WI38 (cell line): ENCODE results near the gene CT47A7.
"Not testable (repeated sequence)": the region's sequence is repeated elsewhere in the genome, so short reads cannot be mapped to it uniquely, and the experiment has no call there.

Experiments
- H3K4me3 ChIP-seq: 2 replicates; pipeline ENCODE4 v1.5.1; 2011; ENCODE audit warnings: low read depth, mild to moderate bottlenecking, control low read depth, low read length
- CTCF ChIP-seq: IDR thresholded peaks from 2 replicates; pipeline ENCODE4 v1.5.1; 2012; ENCODE audit warnings: low read depth, mild to moderate bottlenecking, control low read depth, low read length

CT47A7 gene

DNA sequence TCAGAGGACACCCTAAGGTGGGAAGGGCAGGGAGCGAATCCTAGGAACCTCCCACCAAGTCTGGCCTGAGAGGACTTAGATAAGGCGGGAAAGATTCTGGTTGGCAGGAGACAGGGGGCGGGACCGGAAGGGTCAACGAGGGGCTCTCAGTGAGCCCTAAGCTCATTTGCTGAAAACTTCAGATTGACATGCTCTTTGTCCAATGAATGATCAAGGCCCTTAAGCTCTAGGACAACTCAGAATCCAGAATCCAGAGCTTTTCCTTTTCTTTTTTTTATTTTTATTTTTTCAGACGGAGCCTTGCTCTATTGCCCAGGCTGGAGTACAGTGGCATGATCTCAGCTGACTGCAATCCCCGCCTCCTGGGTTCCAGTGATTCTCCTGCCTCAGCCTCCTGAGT is at the start of gene CT47A7:
Gene CT47A7, minus strand, starts transcription at position 101 of the 400 bp plus-strand sequence. CDS start 255 bp downstream, outside the sequence.
- H3K4me3 ChIP-seq, result not testable (repeated sequence)

DNA sequence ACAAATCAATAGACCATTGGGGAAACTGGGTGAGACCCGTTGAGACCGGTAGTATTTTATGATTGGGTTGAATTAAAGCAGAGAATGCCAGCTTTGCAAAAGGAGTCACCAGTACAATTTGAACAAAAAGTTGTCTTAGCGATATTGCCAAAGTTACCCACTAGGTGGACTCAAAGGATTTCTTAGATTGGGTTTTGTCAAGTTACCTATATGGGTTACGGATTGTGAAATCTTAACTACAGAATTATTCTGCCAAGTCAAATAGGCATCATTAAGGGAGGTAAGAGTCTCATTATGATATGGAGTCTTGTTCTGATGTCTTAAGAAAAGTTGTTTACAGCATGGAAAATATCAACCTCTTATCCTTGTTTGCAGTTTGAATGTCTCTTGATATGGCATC is 44.2 kb upstream of the CT47A7 start:
- no peak overlapping the region for H3K4me3 ChIP-seq
- TF ChIP-seq CTCF, result no peak

DNA sequence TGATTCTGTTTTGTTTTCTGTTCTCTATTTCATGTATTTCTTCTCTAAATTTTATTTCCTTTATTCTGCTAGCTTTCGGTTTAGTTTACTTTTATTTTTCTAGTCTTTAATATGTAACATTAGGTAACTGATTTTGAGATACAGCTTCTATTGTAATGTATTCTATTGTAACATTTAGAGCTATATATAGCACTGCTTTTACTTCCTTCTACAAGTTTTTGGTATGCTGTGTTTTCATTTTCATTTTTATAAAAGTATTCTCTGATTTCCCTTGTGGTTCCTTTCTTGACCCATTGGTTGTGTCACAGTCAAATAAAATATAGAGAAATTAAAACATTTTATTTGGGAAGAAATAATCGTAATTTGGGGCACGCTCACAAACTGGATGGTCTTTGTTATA is 43.0 kb upstream of the CT47A7 start:
- no peak overlapping the region for H3K4me3 ChIP-seq
- no peak for TF ChIP-seq CTCF

DNA sequence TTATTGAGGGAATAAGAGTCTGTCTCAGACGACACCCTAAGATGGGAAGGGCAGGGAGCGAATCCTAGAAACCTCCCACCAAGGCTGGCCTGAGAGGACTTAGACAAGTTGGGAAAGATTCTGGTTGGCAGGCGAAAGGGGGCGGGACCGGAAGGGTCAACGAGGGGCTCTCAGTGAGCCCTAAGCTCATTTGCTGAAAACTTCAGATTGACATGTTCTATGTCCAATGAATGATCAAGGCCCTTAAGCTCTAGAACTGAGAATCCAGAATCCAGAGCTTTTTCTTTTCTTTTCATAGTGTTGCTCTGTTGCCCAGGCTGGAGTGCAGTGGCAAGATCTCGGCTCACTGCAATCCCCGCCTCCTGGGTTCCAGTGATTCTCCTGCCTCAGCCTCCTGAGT is 29.3 kb upstream of the CT47A7 start, which contains the start of gene CT47A1:
Gene CT47A1, minus strand, starts transcription at position 101 of the 400 bp plus-strand sequence. CDS start 231 bp downstream, outside the sequence.
- not testable (repeated sequence) for H3K4me3 ChIP-seq
